ENCODE measurements around the gene SOCS3. TPM values are rescaled to one million over a fixed set of nuclear protein-coding genes. Genes with fewer than 3 reads are reported as not detected.

SOCS3 gene
- total and polyA plus RNA-seq, 10 of the 15 experiments (the other 5 are each of a cell fraction or from before 2014, with no cell fraction given), result 0.05 to 3.9 (median 1.0) TPM

- FAIRE-seq (no peak), DNase-seq (ENCODE audit: low read depth, low spot score) (no peak), ATAC-seq (no peak)
- no TSS peak for BruUV-seq (replicated peaks)
- no peak overlapping the region for H3K9ac ChIP-seq (ENCODE audit: control insufficient read depth, insufficient read depth, low read length)
- no peak overlapping the region for H2AFZ ChIP-seq (ENCODE audit: control insufficient read depth, low read depth, low read length)
- no peak overlapping the region for H3K4me2 ChIP-seq (ENCODE audit: control insufficient read depth, insufficient read depth)
- H3K9me3 ChIP-seq (replicated peaks; ENCODE audit: control insufficient read depth, insufficient read depth, low read length), result no peaks in the 10 kb centered on the region
- H3K4me3 ChIP-seq, result no peak overlapping the region
- H3K27ac ChIP-seq (ENCODE audit: control insufficient read depth, insufficient read depth), result no peak overlapping the region
- TF ChIP-seq SIX5 (IDR thresholded peaks at IDR 0.05; ENCODE audit: low read depth, low read length, severe bottlenecking), result no peak
- no peak for TF ChIP-seq WRNIP1 (IDR thresholded peaks at IDR 0.05; ENCODE audit: borderline replicate concordance, low read depth, low read length)
- TF ChIP-seq TARDBP (IDR thresholded peaks at IDR 0.05; ENCODE audit: borderline replicate concordance), result no peak
- no peak for TF ChIP-seq FOS (IDR thresholded peaks at IDR 0.05; ENCODE audit: borderline replicate concordance, extremely low read depth, insufficient read length)
- TF ChIP-seq BRCA1 (IDR thresholded peaks at IDR 0.05; ENCODE audit: low read depth, low read length), result no peak
- no peak for TF ChIP-seq CEBPZ (IDR thresholded peaks at IDR 0.05; ENCODE audit: low read depth, low read length)
- TF ChIP-seq BCL3 (IDR thresholded peaks at IDR 0.05; ENCODE audit: borderline replicate concordance, insufficient read depth, low read depth, low read length, poor library complexity, severe bottlenecking), result no peak
- TF ChIP-seq MEF2B (IDR thresholded peaks at IDR 0.05; ENCODE audit: partially characterized antibody, poor library complexity, severe bottlenecking), result no peak
- TF ChIP-seq NFYA (IDR thresholded peaks at IDR 0.05; ENCODE audit: borderline replicate concordance, low read depth, low read length), result no peak
- TF ChIP-seq NFXL1 (IDR thresholded peaks at IDR 0.05; ENCODE audit: borderline replicate concordance), result no peak
- TF ChIP-seq EP300 (IDR thresholded peaks at IDR 0.05; ENCODE audit: borderline replicate concordance in 1 of 2, control insufficient read depth in 1 of 2, low read depth in 2 of 2, low read length in 2 of 2), result no peak
- TF ChIP-seq CBFB (IDR thresholded peaks at IDR 0.05; ENCODE audit: low read depth), result no peak
- no peaks in the 10 kb centered on the region; the same call in 1 of the 2 replicates for H4K20me1 ChIP-seq (ENCODE audit: control insufficient read depth, insufficient read depth)
- ChIA-PET SMC1A (ENCODE audit: uncharacterized antibody, unreplicated experiment) (no interaction called here), RAD21 (ENCODE audit: unreplicated experiment) (no interaction called here), POLR2A (no interaction called here), CTCF (no interaction called here)
- WGBS (ENCODE audit: insufficient coverage, insufficient replicate concordance, low lambda C conversion rate, missing lambda C conversion rate), result 16% methylated on average over 7 of the region's 7 CpGs
- H3K79me2 ChIP-seq (ENCODE audit: control insufficient read depth, insufficient read depth, low read length), result peaks cover 4% of the 10 kb centered on the region
- H3K36me3 ChIP-seq (ENCODE audit: control insufficient read depth in 2 of 2, insufficient read depth in 2 of 2, low read length in 1 of 2), result peaks cover 35 to 37% of the 10 kb centered on the region in 2 experiments
- no peaks in the 10 kb centered on the region for H3K27me3 ChIP-seq (replicated peaks in 1 of 2; ENCODE audit: control insufficient read depth in 2 of 2, insufficient read depth in 2 of 2, low read length in 1 of 2)
- in situ Hi-C loops (cut with MboI), result no loop called here
- no peaks in the 10 kb centered on the region for H3K4me1 ChIP-seq (ENCODE audit: control insufficient read depth, insufficient read depth, low read length)
- intact Hi-C loops (cut with micrococcal nuclease; ENCODE audit: unreplicated experiment), result no loop called here
Observed at GRCh38 chr17:78407387-78408000, 47.6 kb upstream of the SOCS3 start.
